GM04504 (cell line): ENCODE data around the gene TTLL5.
"Not testable (repeated sequence)": the region's sequence is repeated elsewhere in the genome, so short reads cannot be mapped to it uniquely, and the experiment has no call there.

ENCODE experiments used
- DNase-seq: peaks from one replicate; pipeline ENCODE4 v3.0.0-alpha.2; 2012; ENCODE audit warnings: low read depth

The TTLL5 gene

DNA sequence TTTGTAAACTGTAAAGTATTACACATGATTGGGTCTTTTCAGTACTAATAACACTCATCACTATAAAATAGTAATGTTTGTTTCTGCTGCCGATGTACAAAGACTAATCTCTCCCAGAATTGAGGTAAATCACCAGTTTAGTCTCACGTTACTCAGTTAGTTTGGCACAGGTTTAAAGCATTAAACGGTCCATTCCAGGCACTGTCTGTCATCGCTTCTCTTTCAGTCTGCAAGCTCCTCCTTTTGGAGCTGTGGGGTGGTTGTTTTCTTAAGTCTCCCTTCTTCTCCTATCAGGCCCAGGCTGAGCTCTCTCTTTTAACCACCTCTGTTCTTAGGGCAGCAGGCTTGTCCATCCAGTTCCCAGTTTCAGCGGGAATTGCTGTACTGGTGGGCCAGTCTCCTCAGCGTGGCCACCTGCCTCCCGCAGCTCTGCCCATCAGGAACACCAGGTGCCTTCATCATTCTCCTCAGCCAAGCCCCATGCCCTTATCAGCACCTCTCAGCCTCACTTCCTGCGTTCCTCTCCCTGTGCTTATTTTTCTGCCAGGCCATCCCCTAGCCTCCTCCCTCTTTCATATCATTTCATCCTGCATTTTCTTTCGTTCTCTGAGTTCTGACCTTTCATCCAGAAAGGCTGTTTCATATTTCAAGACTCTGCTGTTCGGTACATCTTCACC lies 171.7 kb downstream of the TTLL5 start:
- DNase-seq, result no peak

DNA sequence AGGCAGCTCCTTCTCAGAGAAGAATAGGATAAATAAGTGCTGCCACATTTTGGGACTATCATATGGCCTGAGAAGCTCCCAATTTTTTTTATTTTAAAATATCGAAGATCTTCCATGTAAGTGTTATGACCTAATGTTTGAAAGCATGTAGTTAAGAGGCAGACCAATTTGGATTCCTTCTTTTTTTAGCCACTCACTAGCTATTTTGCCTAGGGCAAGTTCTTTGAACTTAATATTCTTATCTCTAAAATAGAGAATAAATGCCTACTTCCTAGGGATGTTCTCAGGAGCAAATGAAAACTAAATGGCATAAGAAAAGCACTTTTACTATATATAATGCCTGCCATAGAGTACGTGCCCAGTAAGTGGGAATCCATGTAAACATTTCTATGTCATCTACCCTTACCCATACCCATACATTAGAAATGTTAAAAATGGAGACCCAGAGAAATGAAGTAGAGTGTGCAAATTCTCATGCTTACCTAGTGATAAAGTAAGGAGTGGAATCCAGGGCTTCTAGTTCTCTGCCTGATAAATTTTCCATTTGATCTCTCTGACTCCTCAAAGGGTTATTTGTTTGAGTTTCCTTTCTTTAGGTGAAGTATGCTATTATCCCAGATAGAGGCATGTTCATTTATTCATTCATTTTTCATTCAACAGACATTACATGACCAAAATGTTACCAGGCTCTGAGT lies 172.4 kb downstream of the TTLL5 start:
- DNase-seq, result no peak

DNA sequence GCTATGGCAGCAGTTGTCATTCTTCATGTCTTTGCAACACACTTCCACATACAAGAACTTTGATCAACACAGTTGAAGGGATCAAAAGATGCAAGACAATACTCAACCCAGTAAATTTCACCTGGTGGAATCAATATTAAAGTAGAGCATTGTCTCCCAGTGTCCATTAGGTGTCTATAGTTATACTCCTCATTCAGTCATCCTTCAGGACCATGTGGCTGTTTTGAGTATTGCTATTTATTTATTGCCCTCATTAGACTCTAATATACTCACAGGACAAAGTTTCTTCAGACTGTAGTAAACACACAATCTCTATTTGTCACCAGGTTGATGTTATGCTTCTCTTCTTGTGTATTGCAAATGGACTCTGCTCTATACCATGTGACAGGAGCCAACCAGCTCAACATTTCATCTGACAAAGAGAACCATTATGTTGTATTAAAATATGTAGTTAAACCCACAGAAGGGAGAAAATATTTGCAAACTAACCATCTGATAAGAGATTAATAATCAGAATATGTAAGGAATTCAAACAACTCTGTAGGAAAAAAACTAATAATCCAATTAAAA lies 174.2 kb downstream of the TTLL5 start:
- no peak for DNase-seq

DNA sequence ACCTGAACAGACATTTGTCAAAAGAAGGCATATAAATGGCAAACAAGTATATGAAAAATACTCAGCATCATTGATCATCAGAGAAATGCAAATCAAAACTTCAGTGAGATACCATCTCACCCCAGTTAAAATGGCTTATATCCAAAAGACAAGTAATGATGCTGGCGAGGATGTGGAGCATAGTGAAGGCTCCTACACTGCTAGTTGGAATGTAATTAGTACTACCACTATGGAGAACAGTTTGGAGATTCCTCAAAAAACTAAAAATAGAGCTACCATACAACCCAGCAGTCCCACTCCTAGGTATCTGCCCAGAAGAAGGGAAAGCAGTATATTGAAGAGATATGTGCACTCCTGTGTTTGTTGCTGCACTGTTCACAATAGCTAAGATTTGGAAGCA lies 174.7 kb downstream of the TTLL5 start:
- DNase-seq, result no peak

DNA sequence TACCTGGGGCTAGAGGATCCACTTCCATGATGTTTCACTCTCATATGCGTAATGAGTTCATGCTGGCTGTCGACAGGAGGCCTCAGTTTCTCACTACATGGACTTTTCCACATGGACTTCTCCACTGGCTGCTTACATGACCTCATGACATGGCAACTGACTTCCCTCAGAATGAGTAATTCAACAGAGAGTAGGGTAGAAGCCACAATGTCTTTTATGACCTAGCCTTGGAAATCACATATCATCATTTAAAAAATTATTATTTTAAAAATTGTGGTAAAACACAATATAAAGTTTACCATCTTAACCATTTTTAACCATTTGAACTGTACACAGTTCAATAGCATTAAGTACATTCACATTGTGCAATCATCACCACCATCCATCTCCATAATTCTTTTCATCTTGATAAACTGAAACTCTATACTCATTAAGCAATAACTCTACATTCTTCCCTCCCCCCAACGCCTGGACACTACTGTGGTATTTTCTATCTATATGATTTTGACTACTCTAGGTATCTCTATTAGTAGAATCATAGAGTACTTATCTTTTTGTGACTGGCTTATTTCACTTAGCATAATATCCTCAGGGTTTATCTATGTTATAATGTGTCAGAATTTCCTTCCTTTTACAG lies 176.2 kb downstream of the TTLL5 start:
- no peak for DNase-seq

DNA sequence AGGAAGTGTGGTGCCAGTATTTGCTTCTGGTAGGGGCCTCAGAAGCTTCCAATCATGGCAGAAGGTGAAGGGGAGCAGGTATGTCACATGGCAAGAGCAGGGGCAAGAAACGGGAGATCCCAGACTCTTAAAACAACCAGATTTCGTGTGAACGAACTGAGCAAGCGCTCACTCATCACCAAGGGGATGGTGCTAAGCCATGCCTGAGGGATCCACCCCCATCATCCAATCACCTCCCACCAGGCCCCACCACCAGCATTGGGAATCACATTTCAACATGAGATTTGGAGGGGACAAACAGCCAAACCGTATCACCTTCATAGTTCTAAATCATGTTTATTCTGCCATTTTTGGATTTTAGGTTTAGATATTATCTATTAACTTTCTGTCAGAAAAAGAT lies 179.9 kb downstream of the TTLL5 start:
- no peak for DNase-seq

DNA sequence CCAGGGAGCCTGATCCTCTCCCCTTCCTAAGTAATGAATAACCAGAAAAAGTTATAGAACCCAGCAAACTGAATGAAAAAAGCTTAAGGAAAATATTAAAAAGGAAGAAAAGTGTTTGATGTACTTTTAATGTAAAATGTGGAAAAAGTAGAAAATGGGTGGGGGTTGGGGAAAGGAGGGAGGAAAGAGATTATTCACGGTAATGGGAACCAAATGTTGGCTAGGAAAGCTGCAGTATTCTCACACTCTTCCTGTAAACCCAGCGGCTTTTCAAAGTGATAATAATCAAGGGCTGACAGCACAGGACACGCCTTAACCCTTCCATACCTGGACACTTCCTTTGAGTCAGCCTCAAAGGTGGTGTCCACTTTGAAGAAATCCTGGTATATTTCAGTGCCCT lies 181.5 kb downstream of the TTLL5 start:
- no peak for DNase-seq

DNA sequence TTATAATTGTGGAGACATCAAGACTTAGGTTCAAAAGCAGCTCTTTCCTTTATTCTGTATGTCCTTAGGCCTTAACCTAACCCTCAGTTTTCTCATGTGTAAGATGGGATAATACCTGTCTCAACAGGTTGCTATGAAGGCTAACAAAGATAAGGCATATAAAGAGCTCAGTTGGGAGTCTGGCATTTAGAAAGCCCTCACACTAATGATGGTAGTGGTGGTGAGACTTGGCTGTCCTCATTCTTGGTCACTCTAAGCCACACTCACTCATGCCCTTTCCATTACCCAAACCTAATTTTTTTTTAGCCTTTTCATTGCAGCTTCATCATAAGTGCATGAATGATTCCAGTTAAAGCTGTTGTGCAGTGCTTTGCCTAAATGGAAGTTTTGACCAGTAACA lies 183.4 kb downstream of the TTLL5 start:
- no peak for DNase-seq

DNA sequence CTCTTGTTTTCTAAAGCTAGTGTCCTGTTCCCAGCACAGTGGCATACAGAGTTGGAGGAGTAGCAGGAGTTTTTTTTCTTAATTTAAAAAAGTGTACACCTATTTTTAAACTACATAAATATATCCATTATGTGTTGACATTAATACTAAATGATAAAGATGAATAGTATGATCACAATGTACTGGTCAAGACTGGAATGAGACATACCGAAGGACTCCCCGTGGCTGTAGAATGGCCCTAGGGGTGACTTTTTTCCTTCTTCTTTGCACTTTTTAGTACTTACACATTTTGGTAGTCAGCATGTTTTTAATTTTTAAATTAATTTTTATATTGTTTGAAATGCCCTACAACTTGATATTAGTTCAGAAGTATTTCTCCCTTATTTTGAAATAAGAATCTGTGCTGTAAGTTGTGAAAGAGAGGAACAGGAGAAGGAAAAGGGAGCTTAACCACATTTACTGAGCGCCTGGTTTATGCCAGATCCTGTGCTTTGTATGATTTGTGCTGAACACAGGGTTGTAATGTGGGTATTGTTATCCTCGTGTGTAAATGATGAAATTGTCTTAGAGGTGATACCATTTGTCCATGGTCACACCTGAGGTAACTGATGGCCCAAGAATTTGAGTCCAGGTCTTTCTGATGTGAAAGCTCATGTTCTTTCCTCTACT lies 184.2 kb downstream of the TTLL5 start:
- DNase-seq, result no peak

DNA sequence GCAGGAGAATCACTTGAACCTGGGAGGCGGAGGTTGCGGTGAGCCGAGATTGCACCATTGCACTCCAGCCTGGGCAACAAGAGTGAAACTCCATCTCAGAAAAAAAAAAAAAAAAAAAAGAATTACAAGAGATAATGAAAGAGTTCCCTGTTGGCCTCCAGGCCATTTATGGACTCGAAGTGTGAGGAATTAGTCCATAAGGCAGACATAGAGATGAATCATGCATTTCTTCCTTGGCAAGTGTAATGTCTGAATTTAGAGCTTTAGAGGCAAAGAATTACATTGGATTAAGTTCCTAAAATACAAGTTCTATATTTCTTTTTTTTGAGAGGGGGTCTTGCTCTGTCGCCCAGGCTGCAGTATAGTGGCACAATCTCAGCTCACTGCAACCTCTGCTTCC lies 185.6 kb downstream of the TTLL5 start:
- not testable (repeated sequence) for DNase-seq

DNA sequence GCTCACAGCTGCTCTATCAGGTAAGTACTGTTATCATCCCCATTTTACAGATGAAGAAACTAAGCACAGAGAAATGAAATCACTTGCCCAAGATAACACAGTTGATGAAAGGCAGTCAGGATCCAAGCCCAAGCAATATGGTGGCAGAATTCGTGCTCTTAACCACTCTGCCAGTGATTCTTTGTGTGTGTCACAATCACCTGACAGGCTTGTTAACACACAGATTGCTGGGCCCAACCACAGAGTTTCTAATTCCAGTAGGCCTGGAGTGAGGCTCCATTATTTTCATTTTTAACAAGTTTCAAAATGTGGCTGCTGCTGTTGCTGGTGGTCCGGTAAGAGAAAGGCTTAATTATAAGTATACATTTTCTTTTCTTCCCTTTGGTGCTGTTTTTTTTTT lies 186.5 kb downstream of the TTLL5 start:
- no peak for DNase-seq

DNA sequence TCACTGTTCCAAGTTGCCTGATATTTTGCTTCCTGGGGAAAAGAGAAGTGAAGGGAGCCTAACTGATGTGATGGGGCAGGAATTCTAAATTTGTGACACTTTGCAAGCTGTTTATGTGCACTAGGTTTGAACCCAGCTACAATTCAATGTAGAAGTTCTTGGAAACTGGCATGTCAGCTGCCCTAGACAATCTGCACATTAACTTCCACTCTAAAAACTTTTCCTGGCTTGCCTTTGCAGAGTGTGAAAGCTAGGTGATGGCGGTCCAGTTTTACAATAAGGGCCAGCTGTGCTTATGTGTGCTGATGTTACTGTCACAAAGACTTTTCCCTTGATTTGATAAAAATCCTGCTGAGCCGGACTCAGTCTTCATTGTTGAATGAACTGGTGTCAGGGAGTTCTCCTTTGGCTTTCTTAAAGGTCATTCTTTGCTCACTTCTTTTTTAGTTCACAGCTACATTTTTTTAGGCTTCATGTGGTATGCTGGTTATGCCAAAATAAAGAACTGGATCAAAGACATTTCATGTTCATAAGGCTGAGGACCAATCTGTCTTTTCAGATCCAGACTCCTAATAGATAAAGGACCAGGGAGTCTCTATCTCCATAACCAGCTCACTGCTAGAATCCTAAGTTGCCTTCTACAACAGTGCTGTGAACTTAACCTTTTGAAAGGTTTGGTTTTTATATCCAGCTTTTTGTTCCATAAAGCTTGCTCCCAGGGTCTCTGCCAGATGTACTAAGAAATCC lies 187.3 kb downstream of the TTLL5 start:
- no peak for DNase-seq

DNA sequence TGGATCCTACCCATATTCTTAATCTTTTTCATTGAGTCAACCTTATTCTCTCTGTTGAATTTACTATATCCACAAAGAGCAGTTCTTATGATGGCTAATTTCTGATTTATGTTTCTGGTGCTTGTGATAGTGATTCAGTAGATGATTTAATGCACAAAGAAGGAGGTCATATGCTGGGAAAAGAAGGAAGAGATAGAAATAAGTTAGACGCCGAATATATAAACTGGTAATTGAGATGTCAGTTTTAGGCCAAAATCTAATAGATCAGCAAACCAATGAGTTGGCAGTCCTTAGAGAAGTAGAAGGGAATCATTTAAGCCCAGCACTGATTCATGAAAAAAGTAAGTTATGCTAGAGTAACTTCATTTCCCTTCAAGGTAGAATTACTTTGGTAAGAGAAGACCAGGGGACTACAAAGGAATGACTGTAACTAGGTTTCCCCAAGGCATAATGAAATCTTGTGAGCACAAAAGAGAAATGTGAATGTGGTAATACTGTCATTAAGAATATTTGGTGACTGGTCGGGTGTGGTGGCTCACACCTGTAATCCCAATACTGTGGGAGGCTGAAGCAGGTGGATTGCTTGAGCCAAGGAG lies 188.4 kb downstream of the TTLL5 start:
- no peak for DNase-seq

DNA sequence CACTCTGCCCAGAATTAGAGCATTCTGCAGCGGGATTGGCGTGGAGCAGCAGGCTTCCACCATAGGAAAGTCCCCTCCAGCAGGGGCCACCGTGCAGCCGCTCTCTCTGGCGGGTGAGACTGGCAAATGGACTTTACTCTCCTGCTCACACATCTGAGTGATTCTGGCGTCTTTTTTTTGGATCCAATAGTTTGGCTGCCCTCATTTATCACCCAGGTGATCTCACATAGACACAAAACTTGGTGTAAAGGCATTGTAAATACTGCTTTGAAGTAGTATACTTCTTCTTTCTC lies 190.5 kb downstream of the TTLL5 start:
- no peak for DNase-seq

DNA sequence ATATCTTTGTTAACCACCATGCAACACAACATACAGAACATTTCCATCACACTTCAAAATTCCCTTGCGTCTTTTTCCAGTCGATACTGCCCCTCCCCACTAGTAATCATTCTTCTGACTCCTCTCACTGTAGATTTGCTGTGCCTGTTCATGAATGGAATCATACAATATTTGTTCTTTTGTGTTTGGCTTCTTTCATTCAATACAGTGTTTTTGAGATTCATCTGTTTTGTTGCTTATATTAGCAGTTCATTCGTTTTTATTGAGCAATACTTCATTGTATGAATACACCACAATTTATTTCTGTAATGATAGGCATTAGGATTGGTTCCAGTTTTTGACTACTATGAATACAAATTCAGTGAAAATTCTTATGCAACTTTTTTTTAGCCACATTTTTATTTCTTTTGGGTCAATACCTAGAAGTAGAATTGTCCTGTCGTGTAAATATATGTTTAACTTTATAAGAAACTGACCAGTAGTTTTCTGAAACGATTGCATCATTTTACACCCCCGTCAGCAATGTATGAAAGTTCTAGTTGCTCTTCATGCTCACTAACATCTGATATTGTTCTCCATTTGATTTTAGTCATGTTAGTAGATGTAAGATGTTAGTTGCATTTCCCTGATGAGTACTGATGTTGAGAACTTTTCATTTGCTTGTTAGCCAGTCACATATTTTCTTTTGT lies 193.2 kb downstream of the TTLL5 start:
- DNase-seq, result no peak

DNA sequence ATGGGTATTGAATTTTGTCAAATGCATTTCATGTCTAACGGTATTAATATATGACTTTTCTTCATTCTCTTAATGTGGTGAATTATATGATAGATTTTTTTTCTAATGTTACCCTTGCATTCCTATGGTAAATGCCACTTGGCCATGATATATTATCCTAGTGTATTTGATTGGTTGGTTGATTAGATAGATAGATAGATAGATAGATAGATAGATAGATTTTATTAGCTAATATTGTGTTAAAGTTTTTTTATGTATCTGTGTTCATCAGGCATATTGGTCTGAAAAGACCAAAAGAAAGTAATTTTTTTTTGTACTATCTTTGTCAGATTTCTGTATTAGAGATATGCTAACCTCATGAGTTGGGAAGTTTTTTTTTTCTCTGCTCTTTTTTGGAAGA lies 196.2 kb downstream of the TTLL5 start:
- DNase-seq, result no peak

DNA sequence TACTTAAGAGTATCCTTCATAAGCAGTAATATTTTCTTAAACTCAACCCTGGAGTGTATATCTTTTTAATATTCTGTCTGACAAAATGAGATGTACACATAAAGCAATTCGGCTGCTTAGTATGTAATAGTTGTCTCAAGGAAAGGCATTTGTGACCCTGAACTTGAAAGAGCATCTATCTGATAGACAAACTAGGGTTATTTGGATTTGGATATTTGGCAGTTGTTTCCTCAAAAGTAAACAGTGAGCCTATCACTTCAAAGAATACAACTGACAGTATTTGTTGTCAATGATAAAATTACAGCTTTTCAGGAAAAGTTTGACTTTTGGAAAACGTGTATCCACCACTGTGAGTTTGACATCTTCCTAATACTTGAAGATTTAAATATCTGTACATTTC lies 197.3 kb downstream of the TTLL5 start:
- DNase-seq, result no peak

DNA sequence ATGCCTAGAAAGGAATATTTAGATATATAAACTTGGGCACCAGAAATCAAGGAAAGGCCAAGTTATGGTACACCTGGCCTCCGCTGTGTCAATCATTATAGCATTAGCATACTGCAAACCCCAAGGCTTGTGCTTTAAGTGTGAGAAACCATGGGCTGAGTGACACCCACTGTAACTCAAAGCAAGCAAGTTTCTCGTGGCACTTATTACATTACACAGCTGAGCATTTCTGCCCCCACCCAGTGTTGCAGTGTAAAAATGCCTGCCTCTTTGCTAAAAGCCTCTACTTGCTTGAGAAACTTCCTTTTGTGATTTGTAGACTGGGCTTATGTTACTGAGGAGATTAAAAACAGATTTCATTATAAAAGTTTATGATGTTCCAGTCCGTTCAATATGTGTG lies 198.7 kb downstream of the TTLL5 start:
- DNase-seq, result no peak

DNA sequence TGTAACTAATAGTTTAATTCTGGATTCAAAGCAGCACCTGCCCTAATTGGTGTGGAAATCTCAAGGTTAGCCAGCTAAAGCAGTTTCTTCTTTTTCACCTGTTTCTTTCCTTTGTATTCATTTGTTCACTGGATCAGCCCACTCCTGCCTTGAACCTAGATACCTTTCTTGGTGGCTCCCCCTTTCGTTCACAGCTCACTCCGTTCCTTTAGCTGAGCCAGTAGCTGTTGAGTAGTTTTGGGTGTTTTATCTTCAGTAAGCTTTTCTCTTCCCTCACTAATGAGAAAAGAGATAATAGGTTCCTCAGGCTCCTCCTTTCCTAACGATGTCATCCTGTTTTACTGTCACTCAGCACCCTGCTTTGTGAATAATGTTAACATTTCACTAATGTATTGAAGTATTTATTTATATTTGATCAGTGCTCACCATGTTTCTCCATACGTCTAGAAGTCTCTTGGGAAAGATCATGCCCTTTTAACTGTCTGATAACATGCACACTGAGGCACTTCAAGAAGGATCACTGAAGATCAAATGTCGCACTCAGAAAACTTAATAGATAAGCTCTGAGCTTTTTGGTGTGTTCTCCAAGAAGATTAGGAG lies 199.6 kb downstream of the TTLL5 start:
- DNase-seq, result no peak

DNA sequence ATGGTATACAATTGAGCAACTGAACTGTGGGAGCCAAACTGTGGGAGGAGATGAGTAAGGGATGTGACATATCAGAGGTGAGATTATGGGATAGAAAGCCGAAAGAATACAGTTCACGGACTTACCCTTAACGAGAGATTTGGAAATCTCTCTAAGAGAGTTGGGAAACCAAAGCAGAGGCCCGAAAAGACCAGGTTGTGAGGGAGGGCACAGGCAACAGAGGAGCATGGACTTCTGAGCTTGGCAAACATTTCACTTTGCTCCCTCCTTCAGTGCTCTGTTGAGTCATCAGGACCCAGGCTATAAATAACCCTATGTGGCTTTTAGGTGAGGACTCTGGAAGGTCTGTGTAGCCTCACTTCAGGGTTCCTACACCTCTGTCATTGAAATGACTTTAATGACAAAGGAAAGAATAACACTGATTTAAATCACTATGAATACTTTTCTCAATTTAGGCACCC lies 200.1 kb downstream of the TTLL5 start:
- DNase-seq, result no peak

DNA sequence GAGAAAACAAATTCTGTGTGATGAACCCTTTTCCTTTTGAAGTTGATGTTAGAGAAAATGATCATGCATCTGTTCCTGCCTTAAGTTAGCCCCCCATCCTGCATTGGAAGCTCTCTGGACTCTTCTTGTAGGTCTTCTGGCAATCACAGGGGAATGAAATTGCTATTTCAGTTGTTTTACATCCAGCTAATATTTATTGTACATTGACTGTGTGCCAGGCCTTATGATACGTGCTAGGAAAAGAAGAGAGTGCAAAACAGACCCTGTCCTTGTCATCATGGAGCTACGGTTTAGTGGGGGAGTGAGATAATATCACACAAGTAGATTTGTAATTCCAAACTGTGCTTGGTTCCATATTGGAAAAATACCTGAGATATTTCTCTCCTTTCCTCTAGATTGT lies 202.2 kb downstream of the TTLL5 start:
- no peak for DNase-seq
